UCSD-AML1 (cell line): Measurements from ENCODE around the gene ESF1.

ENCODE experiments used
- DNase-seq: peaks from one replicate; lab custom pipeline; 2025; ENCODE audit not compliant: unreplicated experiment; lab: John Stamatoyannopoulos, UW

ESF1 gene

DNA sequence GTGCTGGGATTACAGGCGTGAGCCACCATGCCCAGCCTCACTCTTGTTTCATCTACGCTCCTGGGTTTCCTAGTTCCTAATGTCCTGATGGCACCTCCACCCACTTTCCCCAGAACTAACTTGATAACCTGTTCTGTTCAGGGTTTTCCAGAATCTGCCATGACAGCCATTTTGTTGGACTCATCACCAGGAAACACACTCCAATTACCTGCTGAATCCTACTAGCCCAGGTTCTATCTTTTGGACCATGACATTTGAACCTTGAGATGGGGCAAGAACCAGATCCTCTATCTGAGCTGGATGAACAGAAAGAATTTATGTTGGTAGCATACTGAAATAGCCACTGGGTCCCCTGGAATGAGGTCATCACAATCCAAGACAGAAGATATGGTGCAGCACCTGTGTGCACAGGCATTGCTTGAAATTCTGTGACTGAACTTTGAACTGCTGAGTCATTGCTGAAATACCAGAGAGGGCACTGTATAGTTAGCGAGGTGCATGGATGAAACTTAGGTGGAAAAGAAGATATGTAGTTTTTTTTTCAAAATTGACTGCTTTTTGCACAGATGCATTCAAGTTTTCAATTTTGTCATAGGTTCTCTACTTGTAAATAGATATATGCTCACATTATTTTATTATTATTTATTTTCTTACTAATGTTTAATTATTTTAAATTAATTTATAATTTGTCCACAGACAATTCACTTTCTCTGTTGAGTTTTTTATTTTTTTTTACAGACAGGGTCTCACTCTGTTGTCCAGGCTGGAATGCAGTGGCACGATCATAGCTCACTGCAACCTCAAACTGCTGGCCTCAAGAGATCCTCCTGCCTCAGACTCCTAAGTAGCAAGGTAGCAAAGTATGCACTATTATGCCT, 103.2 kb downstream of the ESF1 start:
- no peak for DNase-seq

DNA sequence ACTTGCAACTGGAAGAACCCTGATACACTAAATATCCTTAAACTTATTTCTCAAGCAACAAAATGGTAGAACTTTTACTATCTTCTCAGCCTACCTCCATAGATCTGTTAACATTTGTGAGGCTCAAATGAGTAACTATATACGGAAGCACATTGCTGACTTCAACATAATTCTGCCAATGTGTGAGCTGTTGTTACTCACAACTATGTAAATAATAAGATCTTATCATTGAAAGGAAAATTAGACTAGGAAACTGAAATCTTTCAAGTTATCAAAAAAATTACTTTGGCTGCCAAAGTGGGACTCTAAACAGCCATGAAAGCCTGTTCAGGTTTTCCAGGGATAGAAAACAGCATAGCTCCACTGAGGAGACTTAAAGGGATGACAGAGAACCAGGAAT, 105.8 kb downstream of the ESF1 start:
- DNase-seq = no peak

DNA sequence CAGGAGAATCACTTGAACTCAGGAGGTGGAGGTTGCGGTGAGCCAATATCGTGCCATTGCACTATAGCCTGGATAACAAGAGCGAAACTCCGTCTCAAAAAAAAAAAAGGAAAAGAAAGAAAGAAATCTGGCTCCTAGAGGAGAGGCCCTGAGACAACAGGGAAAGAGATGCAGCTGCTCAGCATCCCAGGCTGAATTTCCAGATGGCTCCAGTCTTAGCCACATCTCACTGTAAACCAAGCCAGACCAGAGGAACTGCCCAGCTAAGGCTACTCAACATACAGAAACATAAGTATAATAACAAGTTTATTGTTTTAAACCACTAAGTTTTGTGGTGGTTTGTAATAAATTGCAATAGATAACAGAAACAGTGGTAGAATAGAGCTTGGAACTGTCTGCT, 107.5 kb downstream of the ESF1 start:
- no peak for DNase-seq

DNA sequence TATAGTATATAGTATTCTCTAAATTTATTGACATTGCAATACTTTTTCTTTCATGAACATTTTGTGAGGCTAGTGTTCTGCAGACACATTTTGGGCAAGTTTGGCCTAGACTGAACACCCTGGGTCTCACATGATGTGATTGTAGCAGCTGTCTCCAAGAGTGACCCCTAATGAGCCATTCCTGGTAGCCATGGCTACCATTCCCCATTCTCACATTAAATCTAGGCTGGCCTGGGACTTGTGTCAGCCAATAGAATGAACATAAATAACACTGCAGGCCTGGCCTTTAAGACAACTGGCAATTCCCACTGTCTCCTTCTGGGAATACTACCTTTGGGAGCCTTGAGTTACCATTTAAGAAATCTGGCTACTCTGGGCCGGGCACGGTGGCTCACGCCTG, 108.0 kb downstream of the ESF1 start:
- no peak for DNase-seq

DNA sequence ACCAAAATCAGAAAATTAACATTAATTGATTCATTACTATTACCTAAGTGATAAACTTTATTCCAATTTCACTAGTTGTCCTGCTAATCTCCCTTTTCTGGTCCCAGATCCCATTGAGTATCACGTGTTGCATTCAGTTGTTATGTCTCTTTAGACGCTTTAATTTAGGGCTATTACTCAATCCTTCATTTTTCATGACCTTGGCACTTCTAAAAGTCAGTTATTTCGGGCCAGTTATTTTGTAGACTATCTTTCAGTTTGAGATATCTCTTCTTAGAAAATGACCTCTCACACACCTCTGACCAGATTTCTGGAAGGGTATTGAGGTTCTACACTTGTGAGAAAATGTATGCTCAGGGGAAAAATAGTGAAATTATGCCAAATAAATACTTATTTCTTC, 112.0 kb downstream of the ESF1 start:
- DNase-seq = no peak

DNA sequence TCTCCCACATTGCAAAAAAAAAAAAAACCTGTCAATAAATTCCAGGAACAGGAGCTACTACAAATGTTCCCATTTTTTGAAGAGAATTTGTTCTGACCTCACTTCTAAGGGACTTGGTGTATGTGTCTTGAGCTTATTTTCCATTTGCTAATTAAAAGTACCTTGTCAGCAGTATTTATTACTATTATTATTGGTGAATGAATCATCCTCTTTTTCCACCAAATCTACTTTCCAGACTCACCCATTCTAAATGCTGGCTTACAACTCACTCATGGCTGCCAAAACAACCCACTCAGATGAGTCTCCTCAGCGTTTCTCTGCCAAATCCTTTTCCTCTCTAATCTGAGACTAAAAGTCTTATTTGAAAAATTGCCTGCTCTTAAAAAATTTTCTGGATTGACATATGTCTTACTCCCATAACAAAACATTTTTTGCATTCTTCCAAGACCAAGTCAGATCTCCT, 112.8 kb downstream of the ESF1 start:
- no peak for DNase-seq

DNA sequence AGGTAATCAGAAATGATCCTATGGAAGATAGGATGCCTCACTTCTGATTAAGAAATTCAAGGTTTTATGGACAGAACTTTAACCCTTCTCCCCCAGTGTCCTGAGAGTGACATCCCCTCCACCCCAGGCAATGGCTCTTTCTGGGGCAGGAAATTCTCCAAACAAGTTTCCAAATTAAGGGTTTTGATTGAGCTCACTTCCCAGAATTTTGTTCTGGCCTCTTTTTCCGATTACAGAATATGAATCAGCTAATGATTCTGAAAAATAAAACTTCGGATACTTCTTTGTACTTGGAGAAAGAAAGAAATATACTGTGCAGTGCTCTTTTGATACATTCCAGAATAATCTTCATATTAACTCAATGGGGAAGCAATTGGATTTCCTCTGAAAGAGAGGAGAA, 113.2 kb downstream of the ESF1 start:
- DNase-seq = no peak

DNA sequence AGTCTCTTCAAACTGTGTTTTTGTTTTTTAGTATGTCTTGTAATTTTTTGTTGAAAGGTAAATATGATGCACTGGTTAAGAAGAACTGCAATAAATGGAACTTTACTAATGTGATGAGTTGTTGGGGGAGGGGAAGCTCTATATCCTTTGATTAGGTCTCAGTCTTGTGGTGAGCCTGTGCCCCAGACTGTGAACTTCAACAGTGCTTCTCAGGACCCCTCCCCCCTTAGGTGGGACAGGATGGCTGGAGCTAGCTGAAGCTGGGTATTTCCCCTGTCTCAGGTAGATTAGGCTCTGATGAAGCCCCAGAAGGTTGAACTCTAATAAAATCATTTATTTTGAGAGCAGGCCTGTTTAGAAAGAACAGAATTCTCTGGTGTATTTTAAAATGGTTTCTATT, 114.6 kb downstream of the ESF1 start:
- no peak for DNase-seq

DNA sequence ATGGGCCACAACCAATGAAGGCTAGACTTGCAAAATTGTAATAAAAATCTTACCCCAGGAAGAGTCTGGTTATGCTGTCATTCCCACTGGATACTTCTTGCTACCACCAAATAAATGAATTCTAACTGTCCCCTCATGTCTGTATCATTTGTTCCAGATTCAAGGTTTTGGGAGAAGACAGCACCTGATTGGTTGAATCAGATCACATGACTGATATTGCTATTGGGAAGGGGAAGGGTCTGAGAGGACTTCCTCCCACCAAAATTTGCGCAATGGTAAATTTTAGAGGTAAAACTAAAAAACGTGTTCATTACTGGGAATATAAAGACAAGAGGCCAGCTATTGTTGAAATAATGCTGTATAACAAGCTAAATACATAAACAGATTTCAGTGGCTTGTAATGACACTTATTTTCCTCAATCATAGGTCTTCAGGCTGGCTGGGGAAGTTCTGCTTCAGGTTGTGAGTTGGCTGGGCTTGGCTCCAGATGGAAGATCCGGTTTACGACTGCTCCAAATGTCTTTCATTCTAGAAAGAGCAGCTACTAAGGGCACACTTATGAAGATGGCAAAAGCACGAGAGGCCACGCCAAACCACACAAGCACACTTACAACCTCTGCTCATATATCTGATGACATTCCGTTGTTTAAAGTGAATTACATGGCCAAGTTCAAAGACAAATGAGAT, 118.9 kb downstream of the ESF1 start:
- no peak for DNase-seq
